ENCODE data around the gene FBXL15.

Gene FBXL15

GRCh38 chr10:102432162-102432950 is 11.7 kb downstream of the FBXL15 start, which contains the start of gene CUEDC2:
TSS of gene CUEDC2 (minus strand) at chr10:102432574. CDS start at chr10:102425188, 7,386 bp downstream.
- no peak for TF ChIP-seq CTCF (conservative IDR thresholded peaks at IDR 0.05; ENCODE audit: low read depth, low read length)

GRCh38 chr10:102433619-102434046 is 13.0 kb downstream of the FBXL15 start:
- peak overlapping the region; percentile 56; the same call in 1 of the 2 replicates for H3K4me2 ChIP-seq
- H3K79me2 ChIP-seq (ENCODE audit: insufficient read depth, low read depth): no peaks in the 10 kb centered on the region; the same call in 1 of the 2 replicates
- H4K20me1 ChIP-seq (ENCODE audit: insufficient read depth): no peaks in the 10 kb centered on the region
- no peak overlapping the region for H3K27ac ChIP-seq
- peaks cover 12% of the 10 kb centered on the region; the same call in 1 of the 2 replicates for H3K27me3 ChIP-seq (ENCODE audit: insufficient read depth, low read depth)
- 0 out of 2 replicates have a peak overlapping the region, but pooled peaks have one; percentile 72 for H2AFZ ChIP-seq (ENCODE audit: low read depth)
- no peak overlapping the region for H3K4me3 ChIP-seq (IDR thresholded peaks at IDR 0.05; ENCODE audit: insufficient read depth, low read depth, low read length)
- no peak for TF ChIP-seq CTCF (conservative IDR thresholded peaks at IDR 0.05; ENCODE audit: low read depth, low read length)
- no peak overlapping the region for H3K9ac ChIP-seq
- H3K4me1 ChIP-seq (ENCODE audit: low read depth, poor library complexity, severe bottlenecking): peaks cover 15% of the 10 kb centered on the region
- H3K36me3 ChIP-seq (ENCODE audit: insufficient read depth): no peaks in the 10 kb centered on the region

More at GRCh38 chr10:102432162-102432950, 11.7 kb downstream of the FBXL15 start, which contains the start of gene CUEDC2:
- Histone ChIP-seq H2AFZ (ENCODE audit: low read depth) (peak within 1 kb of the TSS; percentile 72), H3K4me3 (IDR thresholded peaks at IDR 0.05; ENCODE audit: insufficient read depth, low read depth, low read length) (peak within 1 kb of the TSS; percentile 32), H3K4me1 (ENCODE audit: low read depth, poor library complexity, severe bottlenecking) (peaks cover 15% of the 10 kb centered on the region), H3K9ac (peak within 1 kb of the TSS; percentile 80), H3K79me2 (ENCODE audit: insufficient read depth, low read depth) (no peaks in the 10 kb centered on the region; the same call in 1 of the 2 replicates), H3K4me2 (peak within 1 kb of the TSS; percentile 81), H3K36me3 (ENCODE audit: insufficient read depth) (no peaks in the 10 kb centered on the region), H3K27ac (peak within 1 kb of the TSS; percentile 47), H3K27me3 (ENCODE audit: insufficient read depth, low read depth) (peaks cover 12% of the 10 kb centered on the region; the same call in 1 of the 2 replicates), H4K20me1 (ENCODE audit: insufficient read depth) (no peaks in the 10 kb centered on the region)

GRCh38 chr10:102434394-102435132 is 13.9 kb downstream of the FBXL15 start:
- Histone ChIP-seq H4K20me1 (ENCODE audit: insufficient read depth) (no peaks in the 10 kb centered on the region), H3K79me2 (ENCODE audit: insufficient read depth, low read depth) (no peaks in the 10 kb centered on the region; the same call in 1 of the 2 replicates), H3K9ac (no peak overlapping the region), H3K27me3 (ENCODE audit: insufficient read depth, low read depth) (peaks cover 12% of the 10 kb centered on the region; the same call in 1 of the 2 replicates), H3K36me3 (ENCODE audit: insufficient read depth) (no peaks in the 10 kb centered on the region), H2AFZ (ENCODE audit: low read depth) (no peak overlapping the region), H3K27ac (no peak overlapping the region), H3K4me1 (ENCODE audit: low read depth, poor library complexity, severe bottlenecking) (peaks cover 15% of the 10 kb centered on the region), H3K4me3 (IDR thresholded peaks at IDR 0.05; ENCODE audit: insufficient read depth, low read depth, low read length) (no peak overlapping the region), H3K4me2 (no peak overlapping the region)
- no peak for TF ChIP-seq CTCF (conservative IDR thresholded peaks at IDR 0.05; ENCODE audit: low read depth, low read length)

GRCh38 chr10:102435133-102435497 is 14.5 kb downstream of the FBXL15 start:
- Histone ChIP-seq H3K27me3 (ENCODE audit: insufficient read depth, low read depth) (peaks cover 12% of the 10 kb centered on the region; the same call in 1 of the 2 replicates), H3K4me3 (IDR thresholded peaks at IDR 0.05; ENCODE audit: insufficient read depth, low read depth, low read length) (no peak overlapping the region), H3K36me3 (ENCODE audit: insufficient read depth) (no peaks in the 10 kb centered on the region), H3K4me2 (no peak overlapping the region), H3K79me2 (ENCODE audit: insufficient read depth, low read depth) (no peaks in the 10 kb centered on the region; the same call in 1 of the 2 replicates), H2AFZ (ENCODE audit: low read depth) (no peak overlapping the region), H3K27ac (no peak overlapping the region), H3K9ac (no peak overlapping the region), H3K4me1 (ENCODE audit: low read depth, poor library complexity, severe bottlenecking) (peaks cover 10% of the 10 kb centered on the region), H4K20me1 (ENCODE audit: insufficient read depth) (no peaks in the 10 kb centered on the region)
- no peak for TF ChIP-seq CTCF (conservative IDR thresholded peaks at IDR 0.05; ENCODE audit: low read depth, low read length)

Data from KMS-11 (cell line).